ENCODE data around the gene DNM3.
"Not testable (repeated sequence)": the region's sequence is repeated elsewhere in the genome, so short reads cannot be mapped to it uniquely, and the experiment has no call there.

Gene DNM3

GRCh38 chr1:172293429-172293828, 452.1 kb downstream of the DNM3 start:
- no peak for DNase-seq

DNA sequence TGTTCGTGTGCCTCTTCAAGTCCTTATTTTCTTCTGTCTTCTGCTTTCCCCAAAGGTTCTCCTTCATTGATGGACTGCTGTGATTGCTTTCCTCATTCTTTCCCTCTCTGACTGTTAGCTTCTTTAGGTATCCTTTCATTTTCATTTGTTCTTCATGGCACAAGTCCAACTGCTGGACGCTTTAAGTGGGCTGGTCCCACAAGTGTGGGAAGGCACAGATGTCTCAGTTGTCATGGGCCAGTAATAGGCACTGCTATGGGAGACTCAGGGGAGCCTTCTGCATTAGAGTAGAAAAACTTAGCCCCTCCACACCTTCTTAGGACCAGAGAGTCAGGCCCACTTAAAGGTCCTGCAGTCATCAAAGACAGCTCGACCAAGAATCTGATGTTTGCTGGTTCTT, 456.8 kb downstream of the DNM3 start:
- no peak for DNase-seq

- DNase-seq: no peak
These were observed 457.6 kb downstream of the DNM3 start for GRCh38 chr1:172298911-172299310.

GRCh38 chr1:172299515-172299914, 458.2 kb downstream of the DNM3 start:
- DNase-seq: no peak

DNA sequence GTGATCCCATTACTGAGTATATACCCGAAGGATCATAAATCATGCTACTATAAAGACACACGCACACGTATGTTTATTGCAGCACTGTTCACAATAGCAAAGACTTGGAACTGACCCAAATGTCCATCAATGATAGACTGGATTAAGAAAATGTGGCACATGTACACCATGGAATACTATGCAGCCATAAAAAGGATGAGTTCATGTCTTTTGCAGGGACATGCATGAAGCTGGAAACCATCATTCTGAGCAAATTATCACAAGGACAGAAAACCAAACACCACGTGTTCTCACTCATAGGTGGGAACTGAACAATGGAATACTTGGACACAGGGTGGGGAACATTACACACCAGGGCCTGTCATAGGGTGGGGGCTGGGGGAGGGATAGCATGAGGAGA, 466.2 kb downstream of the DNM3 start:
- DNase-seq: not testable (repeated sequence)

GRCh38 chr1:172308142-172308541, 466.8 kb downstream of the DNM3 start:
- no peak for DNase-seq

GRCh38 chr1:172308577-172308976, 467.3 kb downstream of the DNM3 start:
- no peak for DNase-seq

GRCh38 chr1:172320733-172321132, 479.4 kb downstream of the DNM3 start:
- DNase-seq: no peak

DNA sequence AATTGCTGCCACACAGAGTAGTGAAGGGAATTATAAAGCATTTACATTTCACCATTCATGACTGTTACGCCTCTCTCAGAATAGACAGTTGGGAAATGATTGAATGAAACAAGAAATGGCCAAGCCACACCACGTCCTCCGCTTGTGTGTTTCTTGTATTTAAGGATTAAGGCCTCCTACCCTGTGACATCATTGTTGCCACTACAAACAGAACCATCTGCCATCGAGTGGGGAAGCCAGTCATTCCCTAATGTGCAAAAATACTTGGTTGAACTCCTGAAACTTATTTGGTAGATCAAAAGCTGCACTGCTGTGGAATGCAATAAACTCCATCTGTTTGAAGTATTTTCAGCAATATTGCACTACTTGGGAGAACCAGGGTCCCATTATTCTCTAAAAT, 480.2 kb downstream of the DNM3 start:
- DNase-seq: no peak

GRCh38 chr1:172322219-172323061, 481.1 kb downstream of the DNM3 start:
- no peak for DNase-seq

DNA sequence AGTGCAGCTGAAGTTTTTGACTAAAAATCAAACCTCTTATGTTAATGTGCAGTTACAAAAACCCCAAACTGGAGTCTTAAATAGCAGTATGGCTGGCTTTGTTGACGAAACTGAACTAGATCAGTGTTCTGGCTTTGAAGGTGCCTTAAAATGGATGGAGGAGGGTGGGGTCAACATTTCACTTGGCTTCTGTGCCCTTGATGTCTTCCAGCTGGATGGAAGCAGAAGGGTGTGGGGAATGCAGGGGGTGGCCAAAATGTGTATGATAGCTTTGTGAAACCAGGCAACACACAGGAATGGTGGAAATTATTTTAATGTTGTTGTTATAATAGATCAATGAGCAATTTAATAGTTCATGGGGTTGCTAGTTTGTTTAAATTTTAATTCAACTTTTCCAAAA, 482.4 kb downstream of the DNM3 start:
- DNase-seq: no peak

- no peak for DNase-seq
These were observed 482.8 kb downstream of the DNM3 start for GRCh38 chr1:172324086-172324485.

DNA sequence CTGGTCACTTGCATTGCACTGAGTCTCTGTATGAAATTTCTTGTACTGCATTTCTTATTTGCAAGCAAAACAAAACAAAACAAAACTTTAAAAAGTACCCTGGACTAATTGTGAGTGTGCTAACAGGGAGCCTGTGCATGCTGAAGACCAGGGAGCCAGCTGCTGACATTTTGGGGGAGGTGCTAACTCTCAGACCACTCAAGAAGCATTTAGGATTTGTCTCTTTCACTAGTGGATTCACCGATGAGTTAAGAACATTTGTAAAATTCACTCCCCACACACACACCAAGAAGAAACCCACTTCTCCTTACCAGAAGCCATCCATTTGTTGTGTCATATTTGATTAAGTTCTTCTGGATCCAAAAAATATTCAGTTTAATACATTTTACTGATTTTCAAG, 483.5 kb downstream of the DNM3 start:
- DNase-seq: no peak

DNA sequence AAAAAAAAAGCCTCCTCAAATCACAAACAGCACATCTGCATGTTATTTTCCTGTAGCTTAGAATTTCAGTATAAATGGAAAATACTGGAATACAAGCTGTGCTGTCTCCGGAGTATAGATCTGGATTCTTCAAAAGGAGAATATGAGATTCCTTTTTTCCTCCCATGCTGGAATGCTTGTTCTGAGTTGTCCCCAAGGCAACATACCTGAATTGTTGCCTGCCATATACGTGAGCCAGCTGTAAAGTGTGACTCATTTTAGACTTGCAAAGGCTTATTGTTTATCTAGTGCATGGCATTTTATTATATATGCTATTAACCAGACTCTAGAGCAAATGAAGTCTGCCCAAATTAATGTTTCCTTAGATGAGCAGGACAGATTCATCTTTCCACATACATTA, 484.2 kb downstream of the DNM3 start:
- no peak for DNase-seq

DNA sequence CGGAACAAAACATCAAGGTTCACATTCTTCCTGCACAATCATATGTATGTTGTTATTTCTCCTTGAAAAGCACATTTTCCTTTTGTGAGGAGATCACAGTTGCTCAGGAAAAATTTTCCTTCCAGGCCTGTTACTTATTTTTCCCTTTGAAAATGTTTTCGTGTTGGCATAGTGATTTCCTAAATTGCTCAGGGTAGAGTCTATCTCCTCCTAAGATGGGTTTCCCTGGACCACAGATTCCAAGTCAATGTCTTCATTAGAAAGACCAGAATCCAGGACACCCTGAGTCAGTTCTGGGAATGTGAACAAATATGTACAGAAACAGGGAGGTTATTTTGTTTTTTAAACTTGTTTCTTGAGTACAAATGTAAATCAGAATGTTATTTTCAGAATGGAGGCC, 484.8 kb downstream of the DNM3 start:
- DNase-seq: no peak

DNA sequence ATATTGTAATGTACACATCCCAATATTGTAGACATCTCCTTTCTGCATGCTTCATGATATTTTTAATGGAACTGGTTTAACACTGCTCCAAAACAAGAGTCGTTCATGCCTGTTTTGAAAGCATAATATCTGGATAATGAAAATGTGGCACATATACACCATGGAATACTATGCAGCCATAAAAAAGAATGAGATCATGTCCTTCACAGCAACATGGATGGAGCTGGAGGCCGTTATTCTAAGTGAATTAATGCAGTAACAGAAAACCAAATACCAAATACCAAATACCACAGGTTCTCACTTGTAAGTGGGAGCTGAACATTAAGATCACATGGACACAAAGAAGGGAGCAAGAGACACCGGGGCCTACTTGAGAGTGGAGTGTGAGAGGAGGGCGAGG, 487.0 kb downstream of the DNM3 start:
- DNase-seq: no peak

DNA sequence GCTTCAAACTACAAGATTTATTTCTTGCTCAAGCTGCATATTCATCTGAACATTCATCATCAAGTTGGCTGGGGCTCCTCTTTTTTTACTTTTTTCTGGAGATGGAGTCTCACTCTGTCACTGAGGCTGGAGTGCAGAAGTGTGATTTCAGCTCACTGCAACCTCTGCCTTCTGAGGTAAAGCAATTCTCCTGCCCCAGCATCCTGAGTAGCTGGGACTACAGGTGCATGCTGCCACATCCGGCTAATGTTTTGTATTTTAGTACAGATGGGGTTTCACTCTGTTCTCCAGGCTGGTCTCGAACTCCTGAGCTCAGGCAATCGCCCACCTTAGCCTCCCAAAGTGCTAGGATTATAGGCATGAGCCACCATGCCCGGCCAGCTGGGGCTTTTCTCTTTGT, 490.9 kb downstream of the DNM3 start:
- no peak for DNase-seq

DNA sequence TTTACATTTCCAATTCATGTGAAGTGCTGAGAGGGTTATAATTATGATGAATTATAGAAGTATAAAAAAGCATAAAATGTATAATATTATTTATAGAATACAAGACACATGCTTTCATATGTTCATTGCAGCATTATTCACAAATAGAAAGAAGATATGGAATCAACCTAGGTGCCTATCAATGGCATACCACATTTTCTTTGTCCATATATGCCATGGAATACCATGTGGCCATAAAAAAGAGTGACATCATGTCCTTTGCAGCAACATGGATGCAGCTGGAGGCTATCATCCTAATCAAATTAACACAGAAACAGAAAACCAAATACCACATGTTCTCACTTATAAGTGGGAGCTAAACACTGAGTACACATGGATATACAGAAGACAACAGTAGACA, 494.1 kb downstream of the DNM3 start:
- no peak for DNase-seq

DNA sequence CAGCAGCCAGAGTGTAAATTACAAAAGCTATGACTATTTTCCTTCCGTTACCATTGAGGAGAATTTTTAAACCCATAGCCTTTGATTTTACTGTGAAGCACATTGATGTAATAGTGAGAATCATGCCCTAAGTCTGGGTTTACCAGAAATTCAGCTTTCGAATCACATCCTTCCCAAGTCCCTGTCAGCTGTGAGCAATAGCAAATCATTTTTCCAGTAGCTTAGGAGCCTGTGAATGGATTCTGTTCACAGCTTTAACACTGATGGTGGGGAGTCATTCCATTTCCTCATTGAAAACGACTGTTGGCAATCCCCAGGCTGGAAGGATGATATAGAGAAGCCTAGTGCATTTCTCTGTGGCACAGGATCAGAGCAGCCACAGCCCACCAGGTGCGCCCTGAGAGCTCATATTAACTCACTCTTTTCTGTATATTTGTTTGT, 497.0 kb downstream of the DNM3 start:
- peak; percentile 68 for DNase-seq

DNA sequence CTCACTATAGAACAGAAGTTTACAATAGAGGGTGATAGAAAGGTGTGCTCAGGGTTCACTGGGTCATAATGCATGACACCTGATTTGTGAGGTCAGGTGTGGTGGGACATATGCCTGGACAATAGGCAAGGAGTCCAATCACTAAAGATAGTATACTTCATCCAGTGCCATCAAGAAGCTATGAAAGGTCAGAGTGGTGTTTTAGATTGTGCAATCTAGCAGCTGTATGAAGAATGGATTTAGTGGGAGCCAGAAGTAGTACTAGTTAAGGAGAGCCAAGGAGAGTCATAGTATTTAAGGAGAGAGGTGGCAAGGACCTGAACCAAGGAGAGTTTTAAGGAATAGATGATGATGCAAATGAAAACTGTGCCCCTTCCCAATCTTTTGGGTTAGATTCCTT, 498.5 kb downstream of the DNM3 start:
- DNase-seq: no peak

GRCh38 chr1:172340520-172340919, 499.2 kb downstream of the DNM3 start:
- no peak for DNase-seq

DNA sequence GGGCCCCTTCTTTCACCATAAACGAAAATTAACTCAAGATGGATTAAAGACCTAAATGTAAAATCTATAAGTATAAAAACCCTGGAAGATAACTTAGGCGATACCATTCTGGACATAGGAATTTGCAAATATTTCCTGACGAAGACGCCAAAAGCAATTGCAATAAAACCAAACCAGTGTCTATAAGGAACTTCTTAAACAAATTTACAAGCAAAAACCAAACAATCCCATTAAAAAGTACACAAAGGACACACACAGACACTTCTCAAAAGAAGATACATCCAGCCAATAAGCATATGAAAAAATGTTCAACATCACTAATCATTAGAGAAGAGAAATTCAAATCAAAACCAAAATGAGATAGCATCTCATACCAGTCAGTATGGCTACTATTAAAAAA, 500.4 kb downstream of the DNM3 start:
- DNase-seq: no peak

DNA sequence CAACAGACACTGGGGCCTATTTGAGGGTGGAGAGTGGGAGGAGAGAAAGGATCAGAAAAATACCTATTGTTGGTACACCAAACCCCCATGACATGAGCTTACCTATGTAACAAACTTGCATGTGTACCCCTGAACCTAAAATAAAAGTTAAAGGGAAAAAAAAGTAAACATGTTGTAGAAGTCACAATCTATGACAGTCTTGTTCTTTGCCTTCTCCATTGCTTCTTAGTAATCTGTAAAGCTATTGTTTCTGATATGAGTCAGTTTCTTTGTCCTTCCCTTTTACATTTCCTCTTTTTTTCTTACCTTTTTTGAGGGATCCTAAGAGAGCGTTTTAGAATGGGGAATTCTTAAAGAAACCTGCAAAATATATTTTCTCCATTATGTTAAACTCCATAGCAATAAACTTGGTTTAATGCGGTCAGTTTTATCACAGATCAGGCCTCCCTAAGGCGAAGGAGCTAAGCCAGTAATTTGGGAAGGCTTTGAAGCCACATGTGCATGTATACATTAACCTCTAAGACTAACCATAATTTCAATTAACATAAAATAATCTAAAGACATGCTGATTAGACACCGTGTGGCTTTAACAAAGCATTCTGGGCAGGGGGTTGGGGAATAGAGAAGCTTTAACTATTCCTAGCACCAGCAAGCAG, 501.4 kb downstream of the DNM3 start:
- DNase-seq: no peak

Measured in stimulated activated CD4-positive, alpha-beta T cell treated with anti-CD3 and anti-CD28 coated beads, Interleukin-1b, Interleukin-23, amount 100 ng/mL, for 48 hours (primary cell).